NCI-H82 treated with DMSO at 0.1 percent for 48 hours (cell line): ENCODE results near the gene USP38.
"Not testable (repeated sequence)": the region's sequence is repeated elsewhere in the genome, so short reads cannot be mapped to it uniquely, and the experiment has no call there.

Experiments
- DNase-seq: peaks from one replicate; lab custom pipeline; 2025; ENCODE audit not compliant: unreplicated experiment; lab: John Stamatoyannopoulos, UW

Gene USP38

DNA sequence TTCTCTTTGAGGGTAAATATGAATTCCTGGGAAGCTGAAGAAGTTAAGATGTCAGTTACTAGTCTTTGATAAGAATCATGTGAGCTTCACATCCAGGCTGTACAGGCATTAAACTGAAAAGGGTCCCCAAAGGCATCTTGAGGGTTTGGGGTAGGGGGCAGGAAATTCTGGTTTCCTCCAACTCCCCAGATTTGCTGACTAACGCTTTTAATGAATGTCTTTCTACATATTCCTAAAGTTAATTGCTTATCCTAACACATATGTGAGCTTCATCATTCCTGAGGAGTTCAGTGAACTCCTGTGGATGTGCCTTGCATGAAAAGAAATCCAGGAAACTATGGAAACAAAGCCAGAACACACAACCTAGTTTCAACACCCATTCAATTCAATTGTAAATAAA, 78.1 kb downstream of the USP38 start:
- DNase-seq, result no peak

DNA sequence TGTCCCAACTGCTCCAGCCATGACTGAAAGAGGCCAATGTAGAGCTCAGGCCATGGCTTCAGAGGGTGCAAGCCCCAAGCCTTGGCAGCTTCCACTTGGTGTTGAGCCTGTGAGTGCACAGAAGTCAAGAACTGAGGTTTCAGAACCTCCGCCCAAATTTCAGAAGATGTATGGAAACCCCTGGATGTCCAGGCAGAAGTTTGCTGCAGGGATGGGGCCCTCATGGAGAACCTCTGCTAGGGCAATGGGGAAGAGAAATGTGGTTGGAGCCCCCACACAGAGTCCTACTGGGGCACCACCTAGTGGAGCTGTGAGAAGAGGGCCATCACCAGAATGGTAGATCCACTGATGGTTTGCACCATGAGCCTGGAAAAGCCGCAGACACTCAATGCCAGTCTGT, 83.0 kb downstream of the USP38 start:
- DNase-seq, result not testable (repeated sequence)

DNA sequence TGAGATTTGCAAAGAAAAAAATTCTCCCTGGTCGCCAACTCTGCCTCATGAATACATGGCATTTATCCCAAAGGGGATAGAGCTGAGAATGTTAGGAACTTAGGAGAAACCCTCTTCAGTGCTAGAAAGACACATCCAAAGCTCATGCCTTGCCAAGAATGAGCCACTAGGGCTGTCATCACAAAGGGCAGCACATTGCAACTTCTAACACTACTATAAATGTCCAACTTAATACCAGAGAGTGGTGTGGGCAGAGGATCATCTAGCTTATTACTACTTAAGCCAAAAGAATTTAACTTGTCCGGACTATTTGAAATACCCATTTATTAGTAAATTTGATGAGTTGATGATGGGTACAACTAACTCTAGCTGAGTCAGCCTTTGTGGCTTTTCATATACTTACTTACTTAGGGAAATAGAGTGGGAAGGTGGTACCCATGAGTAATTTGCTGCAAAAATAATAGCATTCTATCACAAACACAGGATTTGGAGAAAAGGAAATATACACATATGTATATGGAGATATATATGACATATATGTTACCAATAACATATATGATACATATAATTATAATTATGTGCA, 85.6 kb downstream of the USP38 start:
- no peak for DNase-seq
